Lung (tissue), 12 donors: ENCODE data around the gene STK11. TPM values are rescaled to one million over a fixed set of nuclear protein-coding genes. Genes with fewer than 3 reads are reported as not detected.

Experiments used
- ATAC-seq: fragments of 200-7000 bp; cut with Tn5 transposase; one replicate; pipeline ENCODE4 v1.9.1; 2020; ENCODE audit warnings: moderate number of reproducible peaks; ENCODE audit not compliant: insufficient read depth, low FRiP score
- DNase-seq, 3 donors: peaks; one replicate each; pipeline ENCODE4 v3.0.0-alpha.2; 2013 to 2017
- H3K27ac ChIP-seq, 2 donors: one replicate each; pipeline ENCODE4 v1.5.1; 2013; ENCODE audit warnings: mild to moderate bottlenecking in 2 of 2, moderate library complexity in 2 of 2, control low read depth in 1 of 2, inconsistent platforms in 1 of 2, low read depth in 1 of 2, low read length in 1 of 2
- H3K27me3 ChIP-seq, 3 donors: one replicate each; pipeline ENCODE4 v1.5.1; 2013; ENCODE audit warnings: low read length in 2 of 3; ENCODE audit not compliant: control insufficient read depth in 3 of 3, insufficient read depth in 3 of 3
- H3K36me3 ChIP-seq, 4 donors: one replicate each; pipeline ENCODE4 v1.5.1; 2013; ENCODE audit warnings: low read length in 4 of 4, mild to moderate bottlenecking in 1 of 4, moderate library complexity in 1 of 4; ENCODE audit not compliant: control insufficient read depth in 4 of 4, insufficient read depth in 4 of 4
- H3K4me1 ChIP-seq, 5 donors: one replicate each; pipeline ENCODE4 v1.5.1; 2013; ENCODE audit warnings: low read length in 5 of 5, mild to moderate bottlenecking in 2 of 5, moderate library complexity in 1 of 5; ENCODE audit not compliant: control insufficient read depth in 5 of 5, insufficient read depth in 5 of 5
- H3K4me3 ChIP-seq: one replicate; pipeline ENCODE4 v1.5.1; 2013; ENCODE audit warnings: mild to moderate bottlenecking, control low read depth, moderate library complexity
- H3K9ac ChIP-seq, 2 donors: one replicate each; pipeline ENCODE4 v1.5.1; 2013; ENCODE audit warnings: low read length in 2 of 2, control low read depth in 1 of 2; ENCODE audit not compliant: insufficient read depth in 1 of 2
- H3K9me3 ChIP-seq, 4 donors: one replicate each; pipeline ENCODE4 v1.5.1; 2013; ENCODE audit warnings: low read length in 3 of 4, mild to moderate bottlenecking in 1 of 4, moderate library complexity in 1 of 4; ENCODE audit not compliant: control insufficient read depth in 4 of 4, insufficient read depth in 3 of 4
- CTCF ChIP-seq: IDR thresholded peaks from 2 replicates; pipeline ENCODE4 v1.5.1; 2012; ENCODE audit warnings: mild to moderate bottlenecking; ENCODE audit errors: control extremely low read depth, extremely low read depth
- WGBS, 2 donors: extraction: QIAGEN DNeasy Blood & Tissue Kit; methylation state at CpG; one replicate each; pipeline ENCODE4 v1.1.7; 2013; 5-methylcytosine and 5-hydroxymethylcytosine counted together
- polyA plus RNA-seq, 2 donors: library from polyadenylated mRNA; stranded (reverse); fragments of 200-250 nt; gene quantifications; one replicate each; pipeline ENCODE4 v1.2.1, GENCODE V29; 2013
- total RNA-seq, 2 donors: library from RNA; depleted of rRNA in 1 of 2; stranded (reverse); fragments of >200 nt in 1 of 2; gene quantifications; one replicate each; pipeline ENCODE4 v1.2.1, GENCODE V29; 2014 to 2021
- donor health status: control.
- donor health status: control.
- donor health status: Bipolar disorder and iron deficiency.
- donor health status: healthy.
- donor health status: DM: yes; HTN: yes; CAD: no.

STK11 gene
- total and polyA plus RNA-seq, 4 donors, result 43.1 to 59.8 (median 54.6) TPM

GRCh38 chr19:1156830-1157615 lies 48.6 kb upstream of the STK11 start:
- DNase-seq, result no peak
- peak overlapping the region in 1 of 2 donors; percentile 98 for H3K27ac ChIP-seq
- no peak overlapping the region for H3K4me3 ChIP-seq
- 94 to 95% methylated on average over 45 to 46 of the region's 46 CpGs for WGBS, 2 donors
- no peak for ATAC-seq
- H3K4me1 ChIP-seq, result peaks cover 0 to 35% (median 14%) of the 10 kb centered on the region in 5 donors
- H3K9me3 ChIP-seq, result no peaks in the 10 kb centered on the region
- TF ChIP-seq CTCF, result no peak
- no peak overlapping the region for H3K9ac ChIP-seq
- peaks cover 0 to 39% (median 0%) of the 10 kb centered on the region in 4 donors for H3K36me3 ChIP-seq
- no peaks in the 10 kb centered on the region for H3K27me3 ChIP-seq

- WGBS, 2 donors, result 95 to 97% methylated on average over 69 of the region's 69 CpGs
- DNase-seq, result no peak
Observed at GRCh38 chr19:1157931-1158884, 47.4 kb upstream of the STK11 start.

GRCh38 chr19:1158885-1159448 lies 46.6 kb upstream of the STK11 start:
- 94 to 96% methylated on average over 24 to 32 of the region's 32 CpGs for WGBS, 2 donors
- Histone ChIP-seq H3K4me3 (no peak overlapping the region), H3K27me3 (no peaks in the 10 kb centered on the region), H3K9me3 (no peaks in the 10 kb centered on the region), H3K27ac (no peak overlapping the region), H3K9ac (no peak overlapping the region), H3K36me3 (peaks cover 0 to 26% (median 0%) of the 10 kb centered on the region in 4 donors), H3K4me1 (peaks cover 0 to 40% (median 14%) of the 10 kb centered on the region in 5 donors)
- DNase-seq, result no peak
- ATAC-seq, result no peak
- no peak for TF ChIP-seq CTCF

More at GRCh38 chr19:1157931-1158884, 47.4 kb upstream of the STK11 start:
- Histone ChIP-seq H3K4me3 (no peak overlapping the region), H3K4me1 (peaks cover 0 to 37% (median 14%) of the 10 kb centered on the region in 5 donors), H3K9ac (no peak overlapping the region), H3K9me3 (no peaks in the 10 kb centered on the region), H3K36me3 (peaks cover 0 to 32% (median 0%) of the 10 kb centered on the region in 4 donors), H3K27ac (no peak overlapping the region), H3K27me3 (no peaks in the 10 kb centered on the region)
- no peak for ATAC-seq
- TF ChIP-seq CTCF, result no peak
